Nephron (organoid): ENCODE data around the gene WASF2.
A peak's percentile ranks its signal among the peaks of the same experiment; 100 is the strongest.

Source experiments
- H3K27ac Mint-ChIP-seq, 3 experiments: 2 replicates each; pipeline ENCODE4 v1.8.0; 2020; ENCODE audit warnings: mixed read lengths in 3 of 3, mild to moderate bottlenecking in 2 of 3, moderate library complexity in 1 of 3
- H3K27me3 Mint-ChIP-seq: 2 replicates; pipeline ENCODE4 v1.8.0; 2021; ENCODE audit warnings: low read depth, mild to moderate bottlenecking, moderate library complexity, mixed read lengths
- H3K36me3 Mint-ChIP-seq: 2 replicates; pipeline ENCODE4 v1.8.0; 2020; ENCODE audit warnings: low read depth, mixed read lengths
- H3K4me1 Mint-ChIP-seq: 2 replicates; pipeline ENCODE4 v1.8.0; 2020; ENCODE audit warnings: mixed read lengths
- H3K4me3 Mint-ChIP-seq, 3 experiments: 2 replicates each; pipeline ENCODE4 v1.8.0; 2020; ENCODE audit warnings: mild to moderate bottlenecking in 3 of 3, mixed read lengths in 3 of 3, moderate library complexity in 2 of 3
- H3K9me3 Mint-ChIP-seq: 2 replicates; pipeline ENCODE4 v1.8.0; 2020; ENCODE audit warnings: mixed read lengths
- TF ChIP-seq, protein P1 (sequence below), 3 experiments: fragments of 200-600 bp; sonication (generic); IDR thresholded peaks; one replicate each; pipeline ENCODE4 v1.5.0; 2021; ENCODE audit warnings: antibody characterized with exemption in 3 of 3; ENCODE audit not compliant: unreplicated experiment in 3 of 3

The WASF2 gene

DNA sequence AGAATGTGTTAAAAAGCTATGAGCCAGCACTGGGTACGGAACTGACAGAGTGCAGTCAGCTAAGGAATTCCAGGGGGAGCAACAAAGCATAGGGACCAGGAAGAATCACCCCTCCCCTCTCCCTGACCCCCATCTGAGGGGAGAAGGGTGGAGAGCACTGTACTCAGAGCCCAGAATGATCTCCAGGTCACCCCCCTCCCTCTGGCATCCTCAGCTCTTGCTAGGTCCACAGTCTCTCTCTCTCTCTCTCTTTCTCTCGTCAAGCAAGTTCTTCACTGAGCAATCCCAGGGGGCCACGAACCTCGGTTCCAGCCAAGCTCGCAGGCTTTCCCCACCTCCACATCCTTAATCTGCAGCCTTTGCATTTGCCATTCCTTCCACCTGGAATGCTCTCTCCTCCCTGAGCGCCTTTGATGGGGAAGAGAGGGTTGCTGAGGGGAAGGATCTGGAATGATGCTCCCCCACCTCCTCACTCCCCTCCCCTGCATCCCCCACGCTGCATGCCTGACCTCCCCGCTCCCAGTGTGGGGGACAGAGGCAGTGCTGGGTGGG is 6.7 kb upstream of the WASF2 start:
- Mint-ChIP-seq H3K9me3 (no peaks in the 10 kb centered on the region), H3K36me3 (no peaks in the 10 kb centered on the region), H3K4me1 (peaks cover 27% of the 10 kb centered on the region), H3K27ac (peak overlapping the region; percentile 93 to 95 (median 94)), H3K4me3 (peak overlapping the region; percentile 12 to 55 (median 41)), H3K27me3 (no peaks in the 10 kb centered on the region)
- TF ChIP-seq, protein P1, sequence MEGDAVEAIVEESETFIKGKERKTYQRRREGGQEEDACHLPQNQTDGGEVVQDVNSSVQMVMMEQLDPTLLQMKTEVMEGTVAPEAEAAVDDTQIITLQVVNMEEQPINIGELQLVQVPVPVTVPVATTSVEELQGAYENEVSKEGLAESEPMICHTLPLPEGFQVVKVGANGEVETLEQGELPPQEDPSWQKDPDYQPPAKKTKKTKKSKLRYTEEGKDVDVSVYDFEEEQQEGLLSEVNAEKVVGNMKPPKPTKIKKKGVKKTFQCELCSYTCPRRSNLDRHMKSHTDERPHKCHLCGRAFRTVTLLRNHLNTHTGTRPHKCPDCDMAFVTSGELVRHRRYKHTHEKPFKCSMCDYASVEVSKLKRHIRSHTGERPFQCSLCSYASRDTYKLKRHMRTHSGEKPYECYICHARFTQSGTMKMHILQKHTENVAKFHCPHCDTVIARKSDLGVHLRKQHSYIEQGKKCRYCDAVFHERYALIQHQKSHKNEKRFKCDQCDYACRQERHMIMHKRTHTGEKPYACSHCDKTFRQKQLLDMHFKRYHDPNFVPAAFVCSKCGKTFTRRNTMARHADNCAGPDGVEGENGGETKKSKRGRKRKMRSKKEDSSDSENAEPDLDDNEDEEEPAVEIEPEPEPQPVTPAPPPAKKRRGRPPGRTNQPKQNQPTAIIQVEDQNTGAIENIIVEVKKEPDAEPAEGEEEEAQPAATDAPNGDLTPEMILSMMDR (IDR thresholded peaks at IDR 0.05; ENCODE audit: unreplicated experiment in 3 of 3) = peak; percentile 61 to 67 (median 61)

DNA sequence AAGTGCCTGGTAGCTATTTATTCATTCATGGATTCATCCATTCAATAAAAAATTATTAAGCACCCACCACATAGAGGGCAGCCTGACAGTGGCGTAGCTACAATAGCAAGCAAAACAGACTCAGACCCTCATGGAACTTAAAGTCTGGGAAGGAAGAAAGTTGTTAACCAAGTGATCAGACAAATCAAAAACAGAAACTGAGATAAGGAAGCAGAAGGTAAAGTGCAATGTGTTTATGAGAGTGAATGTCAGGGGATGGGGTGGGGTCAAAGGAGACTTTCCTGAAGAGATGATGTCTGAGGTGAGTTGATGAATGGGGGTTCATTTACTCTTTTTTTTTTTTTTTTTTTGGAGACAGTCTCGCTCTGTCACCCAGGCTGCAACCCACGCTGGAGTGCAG is 2.8 kb upstream of the WASF2 start:
- peaks cover 44% of the 10 kb centered on the region for H3K4me1 Mint-ChIP-seq
- no peaks in the 10 kb centered on the region for H3K27me3 Mint-ChIP-seq
- TF ChIP-seq, protein P1 (IDR thresholded peaks at IDR 0.05; ENCODE audit: unreplicated experiment in 3 of 3) = no peak
- H3K27ac Mint-ChIP-seq = peak overlapping the region; percentile 77 to 91 (median 86)
- H3K36me3 Mint-ChIP-seq = no peaks in the 10 kb centered on the region
- H3K9me3 Mint-ChIP-seq = no peaks in the 10 kb centered on the region
- peak overlapping the region in 1 of 3 experiments; percentile 70 for H3K4me3 Mint-ChIP-seq

DNA sequence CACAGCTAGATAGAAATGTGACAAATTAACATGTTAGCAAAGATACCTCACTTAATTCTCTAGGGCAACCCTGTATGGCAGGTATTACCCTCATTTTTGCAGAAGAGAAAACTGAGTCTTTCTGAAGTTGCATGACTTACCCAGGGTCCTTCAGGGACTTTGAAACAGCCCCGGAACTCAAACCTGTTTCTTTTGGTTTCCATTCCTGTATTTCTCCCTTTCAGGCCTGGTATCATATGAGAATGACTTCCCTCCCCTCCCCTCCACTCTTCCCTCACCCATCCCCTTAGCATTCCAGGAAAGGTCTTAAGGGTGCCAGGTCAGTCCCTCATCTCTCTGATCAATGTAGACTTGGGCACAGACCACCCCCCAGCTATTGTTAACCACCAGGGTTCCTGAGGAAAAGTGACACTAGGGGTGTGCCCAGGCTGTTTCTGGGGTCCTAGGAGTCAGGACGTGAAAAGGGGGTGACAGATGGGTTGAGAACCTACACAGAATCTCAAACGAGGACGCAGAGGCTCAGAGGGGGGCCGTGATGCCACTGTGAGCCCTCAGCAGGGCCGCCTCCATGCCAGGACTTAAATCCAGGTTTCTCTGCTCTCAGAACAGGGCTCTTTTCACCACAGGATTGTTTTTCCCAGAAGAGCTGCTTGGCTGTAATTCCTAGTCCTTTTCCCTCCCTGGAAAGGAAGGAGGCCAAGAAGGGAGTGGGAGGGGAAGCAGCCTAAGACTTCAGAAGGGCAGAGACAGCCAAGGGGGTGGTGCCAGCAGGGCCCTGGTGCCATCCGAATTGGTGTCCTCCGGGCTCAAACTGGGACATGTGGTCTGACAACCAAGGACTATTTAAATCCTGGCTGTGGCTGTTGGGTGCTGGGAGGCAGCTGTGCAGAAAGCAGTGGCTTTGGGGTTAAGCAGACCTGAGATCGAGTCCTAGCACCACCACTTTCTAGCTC is 2.1 kb upstream of the WASF2 start:
- Mint-ChIP-seq H3K9me3 (no peaks in the 10 kb centered on the region), H3K4me3 (peak overlapping the region; percentile 51 to 70 (median 57)), H3K4me1 (peaks cover 45% of the 10 kb centered on the region), H3K27me3 (no peaks in the 10 kb centered on the region), H3K27ac (peak overlapping the region; percentile 77 to 91 (median 86)), H3K36me3 (no peaks in the 10 kb centered on the region)
- TF ChIP-seq, protein P1 (IDR thresholded peaks at IDR 0.05; ENCODE audit: unreplicated experiment in 3 of 3) = no peak

DNA sequence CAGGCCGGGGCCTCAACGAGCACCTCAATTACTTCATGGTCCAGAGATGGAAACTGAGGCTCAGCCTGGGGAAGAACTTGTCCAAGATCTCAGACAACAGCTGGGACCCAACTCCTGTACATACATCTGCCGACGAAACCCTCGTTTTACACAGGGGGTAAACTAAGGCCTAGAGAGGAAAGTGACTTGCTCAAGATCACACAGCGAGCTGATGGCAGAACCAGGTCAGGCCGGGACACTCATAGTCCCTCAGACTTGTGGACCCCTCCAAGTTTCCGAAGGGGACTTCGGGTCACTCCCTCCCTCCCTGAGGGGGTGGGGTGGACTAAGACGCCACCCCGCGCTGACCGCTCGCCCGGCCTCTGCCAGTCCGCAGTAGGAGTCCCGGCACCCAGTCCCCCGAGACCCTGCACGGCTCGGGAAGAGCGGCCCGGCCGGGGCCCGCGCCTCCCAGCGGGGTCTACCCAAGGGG is 430 bp downstream of the WASF2 start:
- H3K27me3 Mint-ChIP-seq = no peaks in the 10 kb centered on the region
- H3K4me3 Mint-ChIP-seq = peak overlapping the region; percentile 93 to 95 (median 94)
- H3K4me1 Mint-ChIP-seq = peaks cover 38% of the 10 kb centered on the region
- peak overlapping the region; percentile 92 to 100 (median 100) for H3K27ac Mint-ChIP-seq
- H3K36me3 Mint-ChIP-seq = no peaks in the 10 kb centered on the region
- H3K9me3 Mint-ChIP-seq = no peaks in the 10 kb centered on the region
- TF ChIP-seq, protein P1 (IDR thresholded peaks at IDR 0.05; ENCODE audit: unreplicated experiment in 3 of 3) = no peak

DNA sequence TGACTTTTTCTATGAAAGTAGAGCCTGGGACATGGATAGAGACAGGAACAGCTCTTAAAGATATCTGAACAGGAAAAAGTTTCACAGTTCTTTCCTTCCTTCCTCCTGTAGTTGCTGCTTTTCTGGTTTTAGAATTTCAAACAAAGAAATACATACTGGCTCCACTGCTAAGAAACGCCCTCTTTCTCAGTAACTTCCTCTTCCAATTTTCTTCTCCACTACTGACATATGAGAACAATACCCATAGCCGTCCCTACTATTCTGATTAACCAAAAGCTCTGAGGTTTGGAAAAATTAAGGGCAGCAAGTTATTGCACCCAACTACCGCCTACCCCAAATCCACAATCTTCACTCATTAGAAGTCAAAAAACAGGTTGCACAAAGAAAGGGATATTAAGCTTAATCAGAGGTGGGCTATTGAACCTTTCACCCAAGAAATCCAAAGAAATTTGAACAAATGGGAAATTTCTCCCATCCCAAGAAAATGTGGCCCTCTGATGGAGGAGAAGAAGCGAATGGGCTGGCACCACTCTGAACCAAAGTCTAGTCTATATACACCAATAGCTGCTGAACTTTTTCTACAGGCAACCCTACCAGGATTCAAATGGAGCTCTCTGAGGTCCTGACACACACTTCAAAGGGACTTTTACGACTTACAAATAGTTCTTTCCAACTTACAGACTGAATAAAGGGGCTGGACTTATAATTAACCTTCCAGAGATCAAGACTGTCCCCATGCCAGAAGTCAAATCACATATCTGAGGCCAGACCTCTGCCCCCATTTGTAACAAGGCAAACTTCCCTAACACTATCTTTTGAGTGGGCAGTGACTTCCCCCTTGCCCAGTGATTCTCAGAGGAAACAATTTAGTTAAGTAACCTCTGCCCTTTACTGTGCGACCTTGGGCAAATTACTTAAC is 1.7 kb downstream of the WASF2 start:
- peak overlapping the region; percentile 93 to 95 (median 94) for H3K4me3 Mint-ChIP-seq
- no peaks in the 10 kb centered on the region for H3K36me3 Mint-ChIP-seq
- H3K27me3 Mint-ChIP-seq = no peaks in the 10 kb centered on the region
- H3K9me3 Mint-ChIP-seq = no peaks in the 10 kb centered on the region
- H3K27ac Mint-ChIP-seq = peak overlapping the region; percentile 90 to 100 (median 92)
- peaks cover 38% of the 10 kb centered on the region for H3K4me1 Mint-ChIP-seq
- TF ChIP-seq, protein P1 (IDR thresholded peaks at IDR 0.05; ENCODE audit: unreplicated experiment in 3 of 3) = no peak
